ENCODE measurements around the gene SEC61A2.

DNA sequence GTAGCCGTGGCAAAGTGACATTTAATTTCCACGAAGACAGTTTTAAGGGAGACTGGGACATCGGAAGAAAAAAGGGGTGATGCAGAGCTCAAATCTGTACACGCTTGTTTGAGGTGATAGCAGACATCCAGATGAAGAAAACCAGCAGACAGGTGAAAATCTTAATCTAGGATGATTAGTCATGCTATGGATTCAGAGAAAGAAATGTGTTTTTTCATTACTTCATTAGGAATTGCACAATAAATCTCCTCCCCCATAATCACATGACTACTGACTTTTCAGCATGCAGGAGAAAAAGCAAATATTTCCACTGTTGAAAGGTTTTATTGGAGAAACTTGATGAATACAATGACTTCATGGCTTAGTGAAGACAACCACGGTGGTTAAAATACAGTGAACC is 63.7 kb downstream of the SEC61A2 start:
- TF ChIP-seq CTCF (IDR thresholded peaks at IDR 0.05) (no peak), EZH2phosphoT487 (IDR thresholded peaks at IDR 0.05) (no peak), EZH2 (IDR thresholded peaks at IDR 0.05) (no peak)

Data from neural progenitor cell (in vitro differentiated cells).